Measurements from ENCODE around the gene CCKAR.

CCKAR gene

DNA sequence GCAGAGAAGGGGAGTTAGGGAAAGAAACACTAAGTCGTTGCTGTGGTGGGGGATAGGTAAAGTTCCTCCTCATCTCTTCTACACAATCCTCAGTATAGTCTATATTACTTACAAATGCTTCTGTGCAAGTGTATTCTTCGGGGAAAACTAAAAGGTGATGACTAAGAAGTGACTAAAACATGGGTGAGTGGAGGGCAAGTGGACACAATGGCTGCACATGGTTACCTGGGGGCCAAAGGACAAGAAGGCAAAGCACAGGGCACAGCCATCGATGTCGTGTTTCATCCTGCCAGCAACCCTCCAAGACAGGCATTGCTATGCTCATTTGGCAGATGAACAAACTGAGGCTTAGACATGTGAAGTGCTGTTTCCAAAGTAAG, 35.5 kb upstream of the CCKAR start:
- no peak for DNase-seq
- no peak overlapping the region for H3K4me3 ChIP-seq
- peaks cover 0 to 6% (median 0%) of the 10 kb centered on the region in 3 donors for H3K9me3 ChIP-seq
- intact Hi-C loops (cut with DNase I; ENCODE audit: low total_unique reads): no loop called here
- no peaks in the 10 kb centered on the region for H3K4me1 ChIP-seq
- no peaks in the 10 kb centered on the region for H3K36me3 ChIP-seq
- H3K27me3 ChIP-seq: peaks cover 0 to 3% of the 10 kb centered on the region in 2 donors
- H3K27ac ChIP-seq: no peak overlapping the region
- TF ChIP-seq, protein P1, sequence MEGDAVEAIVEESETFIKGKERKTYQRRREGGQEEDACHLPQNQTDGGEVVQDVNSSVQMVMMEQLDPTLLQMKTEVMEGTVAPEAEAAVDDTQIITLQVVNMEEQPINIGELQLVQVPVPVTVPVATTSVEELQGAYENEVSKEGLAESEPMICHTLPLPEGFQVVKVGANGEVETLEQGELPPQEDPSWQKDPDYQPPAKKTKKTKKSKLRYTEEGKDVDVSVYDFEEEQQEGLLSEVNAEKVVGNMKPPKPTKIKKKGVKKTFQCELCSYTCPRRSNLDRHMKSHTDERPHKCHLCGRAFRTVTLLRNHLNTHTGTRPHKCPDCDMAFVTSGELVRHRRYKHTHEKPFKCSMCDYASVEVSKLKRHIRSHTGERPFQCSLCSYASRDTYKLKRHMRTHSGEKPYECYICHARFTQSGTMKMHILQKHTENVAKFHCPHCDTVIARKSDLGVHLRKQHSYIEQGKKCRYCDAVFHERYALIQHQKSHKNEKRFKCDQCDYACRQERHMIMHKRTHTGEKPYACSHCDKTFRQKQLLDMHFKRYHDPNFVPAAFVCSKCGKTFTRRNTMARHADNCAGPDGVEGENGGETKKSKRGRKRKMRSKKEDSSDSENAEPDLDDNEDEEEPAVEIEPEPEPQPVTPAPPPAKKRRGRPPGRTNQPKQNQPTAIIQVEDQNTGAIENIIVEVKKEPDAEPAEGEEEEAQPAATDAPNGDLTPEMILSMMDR (IDR thresholded peaks at IDR 0.05): no peak

DNA sequence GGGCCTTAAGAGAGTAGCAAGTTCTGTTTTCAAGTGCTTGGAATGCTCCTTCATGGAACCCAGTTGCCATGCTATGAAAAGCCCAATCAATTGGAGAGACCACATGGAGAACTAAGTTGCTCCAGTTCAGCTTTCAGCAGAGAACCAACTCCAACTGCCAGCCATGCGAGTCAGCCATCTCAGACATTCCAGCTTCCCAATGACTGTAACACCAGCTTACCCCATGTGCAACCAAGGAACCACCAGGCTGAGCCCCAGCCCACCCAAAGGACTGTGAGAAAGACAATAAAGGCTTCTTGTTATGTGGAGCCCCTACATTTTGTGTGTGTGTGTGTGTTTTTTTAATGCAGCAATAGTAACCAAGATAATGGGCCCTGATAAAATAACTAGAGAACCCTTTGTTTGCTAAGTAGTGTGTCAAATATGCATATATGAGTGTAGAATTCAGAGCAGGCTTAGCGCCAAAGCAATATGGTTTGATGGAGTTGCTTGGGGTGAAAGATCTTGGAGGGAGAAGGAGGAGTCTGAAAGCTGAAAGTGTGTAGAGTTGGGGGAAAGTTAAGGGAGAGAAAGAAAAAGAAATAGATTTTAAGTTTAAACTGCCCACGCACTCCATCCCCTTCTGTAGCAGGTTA, 35.0 kb upstream of the CCKAR start:
- no peaks in the 10 kb centered on the region for H3K4me1 ChIP-seq
- no peak overlapping the region for H3K27ac ChIP-seq
- TF ChIP-seq, protein P1 (IDR thresholded peaks at IDR 0.05): no peak
- H3K4me3 ChIP-seq: no peak overlapping the region
- no peaks in the 10 kb centered on the region for H3K36me3 ChIP-seq
- intact Hi-C loops (cut with DNase I; ENCODE audit: low total_unique reads): no loop called here
- H3K9me3 ChIP-seq: peaks cover 0 to under 1% (median 0%) of the 10 kb centered on the region in 3 donors
- peaks cover 0 to 3% of the 10 kb centered on the region in 2 donors for H3K27me3 ChIP-seq
- DNase-seq: no peak

DNA sequence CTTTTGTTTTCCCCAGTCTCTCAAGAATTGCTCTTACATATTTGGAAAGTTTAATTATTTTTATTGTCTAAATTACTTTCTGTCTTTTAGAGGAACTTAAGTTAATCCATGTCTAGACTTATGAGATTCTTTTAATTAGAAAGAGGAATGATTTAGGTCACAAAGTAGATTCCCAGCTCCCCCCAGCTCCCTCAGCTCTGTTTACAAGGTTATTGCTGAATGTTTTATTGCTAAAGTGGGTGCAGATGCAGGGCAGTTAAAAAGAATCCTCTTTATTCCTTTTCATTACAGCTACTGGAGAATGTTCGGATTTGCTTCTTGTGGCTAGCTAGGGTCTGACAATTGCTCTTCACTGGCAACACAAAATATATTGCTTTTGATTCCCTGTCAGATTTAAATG, 33.7 kb upstream of the CCKAR start:
- TF ChIP-seq, protein P1 (IDR thresholded peaks at IDR 0.05): no peak
- no peaks in the 10 kb centered on the region for H3K4me1 ChIP-seq
- no peak overlapping the region for H3K4me3 ChIP-seq
- no peak for DNase-seq
- H3K27ac ChIP-seq: no peak overlapping the region
- intact Hi-C loops (cut with DNase I; ENCODE audit: low total_unique reads): no loop called here
- peaks cover 0 to 3% of the 10 kb centered on the region in 2 donors for H3K27me3 ChIP-seq
- no peaks in the 10 kb centered on the region for H3K9me3 ChIP-seq
- no peaks in the 10 kb centered on the region for H3K36me3 ChIP-seq

DNA sequence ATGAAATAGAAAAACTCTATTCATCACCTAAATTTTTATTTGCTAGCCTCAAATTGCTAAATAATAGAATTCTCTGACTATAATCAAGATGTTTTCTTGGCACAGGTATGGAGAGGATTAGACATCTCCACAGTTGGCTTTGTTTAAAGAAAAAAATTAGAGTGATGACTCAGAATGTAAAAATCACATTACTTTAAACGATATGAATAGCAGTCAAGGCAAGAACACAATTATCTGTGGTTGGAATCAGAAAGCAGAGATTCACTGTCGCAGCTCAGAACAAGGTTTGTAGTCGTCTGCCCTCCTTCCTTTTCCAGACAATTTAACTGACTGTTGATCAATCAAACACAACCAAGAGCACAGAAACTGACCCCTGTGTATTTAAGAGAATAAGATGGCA, 32.2 kb upstream of the CCKAR start:
- intact Hi-C loops (cut with DNase I; ENCODE audit: low total_unique reads): no loop called here
- Histone ChIP-seq H3K27me3 (peaks cover 0 to 3% of the 10 kb centered on the region in 2 donors), H3K27ac (no peak overlapping the region), H3K9me3 (no peaks in the 10 kb centered on the region), H3K4me1 (no peaks in the 10 kb centered on the region), H3K4me3 (no peak overlapping the region), H3K36me3 (no peaks in the 10 kb centered on the region)
- no peak for DNase-seq
- TF ChIP-seq, protein P1 (IDR thresholded peaks at IDR 0.05): no peak

DNA sequence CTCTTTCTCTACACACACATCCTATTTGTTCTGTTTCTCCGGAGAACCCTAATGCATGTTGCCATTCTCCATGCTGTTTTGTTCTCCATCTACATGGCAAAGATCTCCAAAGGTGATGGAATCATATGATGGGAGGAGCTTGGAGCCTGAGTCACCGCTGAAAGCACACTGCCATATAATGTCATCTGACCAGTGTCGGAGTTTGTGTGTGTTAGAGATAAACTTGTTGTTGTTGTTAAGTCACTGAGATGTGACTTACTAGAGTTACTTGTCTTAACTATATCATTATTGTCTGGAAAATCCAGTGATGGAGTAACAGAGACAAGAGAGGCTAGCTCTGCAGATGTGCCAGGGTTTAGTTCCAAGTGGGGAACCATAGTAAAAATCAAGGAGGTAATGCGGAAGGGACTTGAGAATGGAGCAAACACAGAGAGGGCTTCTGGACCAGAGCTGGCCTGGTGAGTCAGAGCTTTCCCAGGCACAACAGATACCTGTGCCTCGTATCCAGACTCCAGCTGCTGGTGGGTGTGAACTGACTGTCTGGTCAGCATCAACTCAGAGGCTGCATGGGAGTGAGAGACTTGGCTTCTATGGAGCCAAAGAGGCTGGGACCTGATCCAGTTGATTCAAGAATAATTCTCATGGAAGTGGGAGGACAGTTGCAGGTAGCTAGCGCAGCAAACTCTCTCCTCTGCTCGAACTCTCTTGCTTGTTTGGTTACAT, 30.6 kb upstream of the CCKAR start:
- TF ChIP-seq, protein P1 (IDR thresholded peaks at IDR 0.05): no peak
- no peak overlapping the region for H3K4me3 ChIP-seq
- intact Hi-C loops (cut with DNase I; ENCODE audit: low total_unique reads): no loop called here
- no peaks in the 10 kb centered on the region for H3K4me1 ChIP-seq
- H3K36me3 ChIP-seq: no peaks in the 10 kb centered on the region
- DNase-seq: no peak
- H3K27ac ChIP-seq: no peak overlapping the region
- peaks cover 0 to 3% of the 10 kb centered on the region in 2 donors for H3K27me3 ChIP-seq
- H3K9me3 ChIP-seq: no peaks in the 10 kb centered on the region

Data from tibial artery (tissue), 4 donors.